ENCODE measurements around the gene CCIN. TPM values are rescaled to one million over a fixed set of nuclear protein-coding genes. Genes with fewer than 3 reads are reported as not detected.

CCIN gene
- total RNA-seq (under 1 TPM in 1 of 10 donors, not detected in 9; 0.15 TPM), polyA plus RNA-seq (under 1 TPM in 1 of 2 donors, not detected in 1; 0.12 TPM)
- long read RNA-seq, donor 1: 0 reads
- long read RNA-seq, donor 2: 0 reads
- long read RNA-seq, donor 3: 0 reads

DNA sequence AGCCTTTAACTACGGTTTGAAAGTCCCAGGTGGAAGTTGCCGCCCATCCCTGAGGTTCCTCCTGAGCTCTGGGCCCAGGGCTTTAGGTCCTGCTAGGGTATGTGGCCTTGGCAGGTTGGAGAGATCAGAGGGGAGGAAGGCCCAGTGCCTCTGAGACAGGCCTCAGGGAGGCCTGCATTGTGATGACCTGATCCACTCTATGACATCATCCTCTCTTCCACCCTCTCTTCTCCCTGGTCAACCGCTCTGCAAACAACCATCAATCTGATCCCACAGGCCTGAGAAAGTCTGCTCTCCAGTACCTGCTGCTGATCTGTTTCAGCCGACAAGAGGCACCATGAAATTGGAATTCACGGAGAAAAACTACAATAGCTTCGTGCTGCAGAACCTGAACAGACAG, at the start of gene CCIN:
Gene CCIN (plus strand): TSS at position 223 of the 400 bp plus-strand sequence. CDS start 115 bp downstream, at position 338.
- DNase-seq (no peak), ATAC-seq (no peak)
- TF ChIP-seq, protein P1, sequence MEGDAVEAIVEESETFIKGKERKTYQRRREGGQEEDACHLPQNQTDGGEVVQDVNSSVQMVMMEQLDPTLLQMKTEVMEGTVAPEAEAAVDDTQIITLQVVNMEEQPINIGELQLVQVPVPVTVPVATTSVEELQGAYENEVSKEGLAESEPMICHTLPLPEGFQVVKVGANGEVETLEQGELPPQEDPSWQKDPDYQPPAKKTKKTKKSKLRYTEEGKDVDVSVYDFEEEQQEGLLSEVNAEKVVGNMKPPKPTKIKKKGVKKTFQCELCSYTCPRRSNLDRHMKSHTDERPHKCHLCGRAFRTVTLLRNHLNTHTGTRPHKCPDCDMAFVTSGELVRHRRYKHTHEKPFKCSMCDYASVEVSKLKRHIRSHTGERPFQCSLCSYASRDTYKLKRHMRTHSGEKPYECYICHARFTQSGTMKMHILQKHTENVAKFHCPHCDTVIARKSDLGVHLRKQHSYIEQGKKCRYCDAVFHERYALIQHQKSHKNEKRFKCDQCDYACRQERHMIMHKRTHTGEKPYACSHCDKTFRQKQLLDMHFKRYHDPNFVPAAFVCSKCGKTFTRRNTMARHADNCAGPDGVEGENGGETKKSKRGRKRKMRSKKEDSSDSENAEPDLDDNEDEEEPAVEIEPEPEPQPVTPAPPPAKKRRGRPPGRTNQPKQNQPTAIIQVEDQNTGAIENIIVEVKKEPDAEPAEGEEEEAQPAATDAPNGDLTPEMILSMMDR (IDR thresholded peaks at IDR 0.05): no peak
- Histone ChIP-seq H3K9me3 (no peaks in the 10 kb centered on the region), H3K4me1 (peaks cover 0 to 26% (median 7%) of the 10 kb centered on the region in 9 donors), H3K36me3 (no peaks in the 10 kb centered on the region), H3K27me3 (peaks cover 0 to 6% (median 0%) of the 10 kb centered on the region in 7 donors), H3K4me3 (no peak within 1 kb of the TSS), H3K27ac (no peak within 1 kb of the TSS)
- WGBS, 2 donors: 86 to 92% methylated on average over 6 of the region's 6 CpGs
- intact Hi-C loops (cut with DNase I): loop anchor here in 6 of 10 donors (2.0 to 10.0 kb wide), 5 partner anchors 66 to 214 kb away; partner anchors contain the start of gene OR2S2 (in 5 of the 6)

DNA sequence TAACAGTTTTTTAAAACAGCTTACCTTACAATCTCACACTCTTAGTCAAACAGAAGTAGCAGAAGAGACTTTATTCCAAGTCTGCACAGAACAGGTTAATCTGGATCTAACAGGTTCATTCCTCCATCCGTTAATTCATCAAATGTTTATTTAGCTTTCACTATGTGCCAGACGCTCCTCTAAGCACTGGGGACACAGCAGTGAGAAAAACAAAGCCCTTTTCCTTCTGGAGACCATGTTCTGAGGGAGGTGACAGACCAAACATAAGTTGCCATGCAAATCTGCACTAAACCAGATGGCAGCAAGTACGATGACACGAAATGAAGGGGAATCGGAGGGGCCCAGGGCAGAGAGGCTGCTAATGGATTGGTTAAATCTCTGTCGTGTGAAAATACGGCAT, 49.7 kb upstream of the CCIN start:
- Histone ChIP-seq H3K9me3 (no peaks in the 10 kb centered on the region), H3K4me3 (no peak overlapping the region), H3K27ac (no peak overlapping the region), H3K27me3 (no peaks in the 10 kb centered on the region), H3K4me1 (no peaks in the 10 kb centered on the region), H3K36me3 (peaks cover 0 to 80% (median 0%) of the 10 kb centered on the region in 9 donors)
- TF ChIP-seq, protein P1 (IDR thresholded peaks at IDR 0.05): no peak
- WGBS, 2 donors: 92 to 93% methylated on average over 7 of the region's 7 CpGs
- DNase-seq: no peak
- no peak for ATAC-seq
- intact Hi-C loops (cut with DNase I): no loop called here

DNA sequence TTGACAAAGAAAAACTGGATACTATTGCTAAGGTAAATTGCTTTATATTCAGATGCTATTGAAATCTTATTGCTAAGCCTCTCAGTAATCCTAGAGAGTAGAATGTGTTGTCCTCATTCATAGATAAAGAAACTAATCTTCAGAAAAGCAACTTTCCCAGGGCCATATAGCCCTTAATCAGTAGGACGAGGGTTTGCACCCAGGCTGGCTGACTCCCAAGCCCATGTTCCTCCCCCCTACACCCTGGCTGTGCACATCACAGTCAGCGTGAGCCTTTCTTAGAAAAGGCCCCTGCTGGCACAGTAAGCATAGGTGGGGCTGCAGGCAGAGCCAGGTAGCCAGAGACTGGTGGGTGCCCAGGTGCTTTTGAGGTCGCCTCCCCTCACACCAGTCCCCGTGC, 48.5 kb upstream of the CCIN start:
- intact Hi-C loops (cut with DNase I): no loop called here
- 90 to 91% methylated on average over 4 of the region's 4 CpGs for WGBS, 2 donors
- no peaks in the 10 kb centered on the region for H3K9me3 ChIP-seq
- TF ChIP-seq, protein P1 (IDR thresholded peaks at IDR 0.05): no peak
- ATAC-seq (no peak), DNase-seq (no peak)
- no peaks in the 10 kb centered on the region for H3K4me1 ChIP-seq
- no peaks in the 10 kb centered on the region for H3K27me3 ChIP-seq
- H3K4me3 ChIP-seq: no peak overlapping the region
- no peak overlapping the region for H3K27ac ChIP-seq
- H3K36me3 ChIP-seq: peaks cover 0 to 84% (median 0%) of the 10 kb centered on the region in 9 donors

DNA sequence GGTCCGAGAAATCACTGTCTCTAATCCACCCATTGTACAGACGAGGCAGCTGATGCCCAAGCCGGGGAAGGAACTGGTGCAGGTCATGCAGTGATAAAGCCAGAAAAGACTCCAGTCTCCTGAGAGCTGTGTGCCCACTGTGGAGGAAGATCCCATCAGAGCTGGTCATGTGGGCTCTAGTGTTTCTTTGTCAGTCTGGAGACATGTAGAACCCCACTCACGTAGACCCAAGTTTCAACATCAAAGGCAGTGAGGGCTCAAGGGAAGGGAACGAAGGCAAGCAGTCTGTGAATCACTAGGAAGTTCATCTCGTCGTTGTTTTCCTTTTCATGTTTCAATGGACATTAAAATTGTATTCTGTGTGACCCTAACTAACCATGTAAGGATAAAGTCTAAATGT, 47.2 kb upstream of the CCIN start:
- ATAC-seq: no peak
- TF ChIP-seq, protein P1 (IDR thresholded peaks at IDR 0.05): no peak
- WGBS, 2 donors: 91 to 92% methylated on average over 7 of the region's 7 CpGs
- peaks cover 0 to 7% (median 0%) of the 10 kb centered on the region in 9 donors for H3K4me1 ChIP-seq
- peaks cover 0 to 76% (median 0%) of the 10 kb centered on the region in 9 donors for H3K36me3 ChIP-seq
- no peaks in the 10 kb centered on the region for H3K9me3 ChIP-seq
- no peak for DNase-seq
- no peak overlapping the region for H3K4me3 ChIP-seq
- intact Hi-C loops (cut with DNase I): no loop called here
- H3K27ac ChIP-seq: no peak overlapping the region
- H3K27me3 ChIP-seq: no peaks in the 10 kb centered on the region

Measured in heart right ventricle (tissue), 16 donors.